ENCODE measurements around the gene KRTAP10-1. TPM values are rescaled to one million over a fixed set of nuclear protein-coding genes. Genes with fewer than 3 reads are reported as not detected.

KRTAP10-1 gene
- total and polyA plus RNA-seq, 2 experiments from 2014 or later: not detected

DNA sequence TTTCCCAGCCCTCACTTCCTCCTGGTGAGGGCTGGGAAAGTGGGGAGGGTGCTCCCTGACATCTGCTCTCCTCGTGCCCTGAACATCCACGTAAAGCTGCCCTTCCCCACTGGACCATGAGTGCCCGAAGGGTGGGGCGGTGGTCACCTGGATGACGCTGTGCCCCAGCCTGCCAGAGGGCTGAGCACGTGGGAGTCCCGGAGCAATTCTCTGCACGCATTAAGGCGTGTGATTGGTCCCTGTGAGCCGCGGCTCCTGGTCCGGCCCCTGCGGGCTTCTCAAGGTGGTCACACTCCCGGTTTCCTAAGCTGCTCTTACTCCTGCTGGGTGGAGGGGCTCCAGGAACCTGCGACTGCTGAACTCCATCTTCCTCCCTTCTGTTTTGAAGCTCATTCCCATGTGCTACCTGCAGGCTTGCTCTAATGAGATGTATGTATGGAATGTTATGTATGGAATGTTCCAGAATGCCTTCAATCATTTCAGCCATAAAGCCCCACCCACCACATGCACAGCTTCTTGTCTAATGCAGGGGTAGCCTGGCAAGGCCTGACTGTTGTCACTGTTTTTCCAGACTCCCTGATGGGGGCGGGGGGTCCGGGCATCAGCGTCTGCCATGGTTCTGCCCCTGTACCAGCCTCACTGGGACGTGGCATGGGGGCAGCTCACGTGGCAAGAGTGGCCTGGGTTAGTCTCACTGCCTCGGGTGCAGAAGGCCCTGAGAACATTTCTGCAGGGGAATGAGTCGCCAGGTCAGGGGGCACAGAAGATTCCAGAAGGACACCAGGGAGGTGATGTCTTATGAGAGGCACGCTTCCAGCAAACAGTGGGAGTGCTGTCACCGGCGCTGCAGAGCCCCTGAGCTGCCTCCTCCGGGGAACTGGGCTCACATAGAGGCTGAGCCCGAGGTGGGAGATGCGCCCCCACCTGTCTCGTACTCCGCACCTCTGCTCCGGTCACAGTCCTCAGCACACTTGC, 19.4 kb downstream of the KRTAP10-1 start:
- 52 to 56% methylated on average over 29 to 31 of the region's 31 CpGs for WGBS, 2 experiments (ENCODE audit: low coverage in 1 of 2, low lambda C conversion rate in 2 of 2, missing lambda C conversion rate in 2 of 2)

DNA sequence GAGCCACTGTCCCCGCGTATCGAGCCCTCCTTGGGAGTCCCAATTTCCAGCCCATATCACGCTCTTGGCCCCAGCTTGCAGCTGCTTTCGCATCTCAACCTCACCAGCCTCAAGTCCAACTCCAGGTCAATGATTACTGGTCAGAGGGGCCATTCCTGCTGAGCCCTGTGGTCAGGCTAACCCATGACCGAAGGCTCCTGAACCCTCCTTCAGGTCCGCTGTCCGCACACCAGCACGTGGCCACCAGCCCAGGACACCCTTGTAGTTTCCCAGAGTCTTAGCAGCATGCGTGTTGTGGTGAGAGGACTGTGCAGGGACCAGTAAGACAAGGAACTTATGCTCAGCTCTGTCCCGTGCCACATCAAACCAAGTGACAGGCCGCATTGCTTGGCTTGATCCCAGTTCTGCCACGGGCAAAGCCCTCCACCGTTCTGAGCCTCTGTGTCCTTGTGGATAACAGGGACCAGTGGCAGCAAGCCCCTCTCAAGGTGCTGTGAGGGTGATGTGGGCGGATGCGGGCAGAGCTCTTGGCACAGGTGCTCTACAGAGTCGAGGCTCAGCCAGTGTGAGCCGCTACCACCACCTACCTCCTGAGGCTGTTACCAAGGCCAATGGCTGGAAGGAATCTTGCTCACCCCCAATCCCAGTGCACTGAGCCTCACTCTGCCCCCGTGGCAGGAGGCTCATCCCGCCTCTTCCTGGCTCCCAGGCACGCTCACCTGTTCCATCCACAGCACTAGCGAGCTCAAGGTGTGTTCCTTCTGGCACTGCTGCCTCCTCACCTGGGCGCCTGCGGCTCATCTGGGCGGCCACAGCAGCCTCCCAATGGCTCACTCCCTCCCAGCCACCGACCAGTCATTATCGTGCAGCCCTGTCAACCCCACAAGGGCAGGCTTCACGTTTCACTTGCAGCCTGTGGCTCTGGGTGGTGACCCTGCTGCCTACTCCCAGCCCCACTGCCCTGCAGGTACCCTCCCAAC, 20.4 kb downstream of the KRTAP10-1 start:
- no peaks in the 10 kb centered on the region for H4K20me1 ChIP-seq (ENCODE audit: insufficient read depth)
- no peaks in the 10 kb centered on the region for H3K36me3 ChIP-seq (ENCODE audit: low read depth)
- H3K79me2 ChIP-seq (ENCODE audit: insufficient read depth): no peaks in the 10 kb centered on the region
- WGBS, 2 experiments (ENCODE audit: low coverage in 1 of 2, low lambda C conversion rate in 2 of 2, missing lambda C conversion rate in 2 of 2): 62 to 64% methylated on average over 28 of the region's 28 CpGs
- in situ Hi-C loops (cut with MboI): loop anchor here (10.0 to 25.0 kb wide), 2 partner anchors 275 to 418 kb away; partner anchors contain the start of gene SLX9
- H3K27ac ChIP-seq: no peak overlapping the region
- H3K4me3 ChIP-seq: no peak overlapping the region
- no peak overlapping the region for H3K9ac ChIP-seq
- peaks cover 7% of the 10 kb centered on the region; the same call in 1 of the 2 replicates for H3K27me3 ChIP-seq (replicated peaks; ENCODE audit: insufficient read depth)
- H3F3A ChIP-seq (ENCODE audit: insufficient read depth): no peaks in the 10 kb centered on the region
- no peak for DNase-seq
- H3K9me3 ChIP-seq (ENCODE audit: low read depth): no peaks in the 10 kb centered on the region
- H3K4me1 ChIP-seq (ENCODE audit: insufficient read depth): no peaks in the 10 kb centered on the region
- H3K9me2 ChIP-seq (ENCODE audit: insufficient read depth): no peaks in the 10 kb centered on the region
- no peak overlapping the region for H2AFZ ChIP-seq
- TF ChIP-seq EZH2 (IDR thresholded peaks at IDR 0.05; ENCODE audit: insufficient read depth, poor library complexity, severe bottlenecking) (no peak), EZH2phosphoT487 (IDR thresholded peaks at IDR 0.05; ENCODE audit: insufficient read depth, low read depth) (no peak)
- no peak overlapping the region for H3K4me2 ChIP-seq (ENCODE audit: unreplicated experiment)

More for the DNA sequence above, 19.4 kb downstream of the KRTAP10-1 start:
- no peak overlapping the region for H3K9ac ChIP-seq
- no peaks in the 10 kb centered on the region for H3F3A ChIP-seq (ENCODE audit: insufficient read depth)
- H3K4me3 ChIP-seq: no peak overlapping the region
- H2AFZ ChIP-seq: no peak overlapping the region
- no peaks in the 10 kb centered on the region for H3K36me3 ChIP-seq (ENCODE audit: low read depth)
- no peaks in the 10 kb centered on the region for H3K79me2 ChIP-seq (ENCODE audit: insufficient read depth)
- no peaks in the 10 kb centered on the region for H3K9me2 ChIP-seq (ENCODE audit: insufficient read depth)
- no peak overlapping the region for H3K27ac ChIP-seq
- no peak overlapping the region for H3K4me2 ChIP-seq (ENCODE audit: unreplicated experiment)
- in situ Hi-C loops (cut with MboI): loop anchor here (25.0 kb wide), 1 partner anchor 417 kb away; the partner anchor contains the start of gene SLX9
- peaks cover 3% of the 10 kb centered on the region; the same call in 1 of the 2 replicates for H3K27me3 ChIP-seq (replicated peaks; ENCODE audit: insufficient read depth)
- TF ChIP-seq EZH2 (IDR thresholded peaks at IDR 0.05; ENCODE audit: insufficient read depth, poor library complexity, severe bottlenecking) (no peak), EZH2phosphoT487 (IDR thresholded peaks at IDR 0.05; ENCODE audit: insufficient read depth, low read depth) (no peak)
- DNase-seq: no peak
- no peaks in the 10 kb centered on the region for H4K20me1 ChIP-seq (ENCODE audit: insufficient read depth)
- H3K4me1 ChIP-seq (ENCODE audit: insufficient read depth): no peaks in the 10 kb centered on the region
- no peaks in the 10 kb centered on the region for H3K9me3 ChIP-seq (ENCODE audit: low read depth)

GRCh38 chr21:44518686-44519085, 21.3 kb downstream of the KRTAP10-1 start:
- Histone ChIP-seq H3K9me3 (ENCODE audit: low read depth) (no peaks in the 10 kb centered on the region), H3K4me1 (ENCODE audit: insufficient read depth) (no peaks in the 10 kb centered on the region), H3K79me2 (ENCODE audit: insufficient read depth) (no peaks in the 10 kb centered on the region), H2AFZ (no peak overlapping the region), H4K20me1 (ENCODE audit: insufficient read depth) (no peaks in the 10 kb centered on the region), H3K4me3 (no peak overlapping the region), H3F3A (ENCODE audit: insufficient read depth) (no peaks in the 10 kb centered on the region), H3K9ac (no peak overlapping the region), H3K27me3 (replicated peaks; ENCODE audit: insufficient read depth) (peaks cover 7% of the 10 kb centered on the region; the same call in 1 of the 2 replicates), H3K9me2 (ENCODE audit: insufficient read depth) (no peaks in the 10 kb centered on the region), H3K36me3 (ENCODE audit: low read depth) (no peaks in the 10 kb centered on the region), H3K27ac (no peak overlapping the region), H3K4me2 (ENCODE audit: unreplicated experiment) (no peak overlapping the region)
- TF ChIP-seq EZH2phosphoT487 (IDR thresholded peaks at IDR 0.05; ENCODE audit: insufficient read depth, low read depth) (no peak), EZH2 (IDR thresholded peaks at IDR 0.05; ENCODE audit: insufficient read depth, poor library complexity, severe bottlenecking) (no peak)
- no peak for DNase-seq
- WGBS, 2 experiments (ENCODE audit: low coverage in 1 of 2, low lambda C conversion rate in 2 of 2, missing lambda C conversion rate in 2 of 2): 26 to 30% methylated on average over 12 of the region's 12 CpGs
- in situ Hi-C loops (cut with MboI): loop anchor here (10.0 to 25.0 kb wide), 2 partner anchors 276 to 419 kb away; partner anchors contain the start of gene SLX9
